Hepatocyte (in vitro differentiated cells): ENCODE measurements around the gene C2orf81.

Source experiments
- CTCF ChIP-seq: fragments of 200-600 bp; sonication (generic); IDR thresholded peaks from 2 replicates; pipeline ENCODE4 v1.5.1; 2016; ENCODE audit warnings: antibody characterized with exemption, mild to moderate bottlenecking; ENCODE audit not compliant: poor library complexity
- EZH2 ChIP-seq: fragments of 200-600 bp; sonication (generic); IDR thresholded peaks from 2 replicates; pipeline ENCODE4 v1.6.1; 2016; ENCODE audit warnings: antibody characterized with exemption, mild to moderate bottlenecking, borderline replicate concordance

- TF ChIP-seq CTCF (no peak), EZH2 (no peak)
These were observed 25.3 kb downstream of the C2orf81 start for GRCh38 chr2:74396149-74396548.
